NCI-H146 treated with DMSO at 0.1 percent for 48 hours (cell line): ENCODE measurements around the gene DPP9.
"Not testable (repeated sequence)": the region's sequence is repeated elsewhere in the genome, so short reads cannot be mapped to it uniquely, and the experiment has no call there.

Source experiments
- DNase-seq: peaks from one replicate; lab custom pipeline; 2025; ENCODE audit not compliant: unreplicated experiment; lab: John Stamatoyannopoulos, UW

DPP9 gene

DNA sequence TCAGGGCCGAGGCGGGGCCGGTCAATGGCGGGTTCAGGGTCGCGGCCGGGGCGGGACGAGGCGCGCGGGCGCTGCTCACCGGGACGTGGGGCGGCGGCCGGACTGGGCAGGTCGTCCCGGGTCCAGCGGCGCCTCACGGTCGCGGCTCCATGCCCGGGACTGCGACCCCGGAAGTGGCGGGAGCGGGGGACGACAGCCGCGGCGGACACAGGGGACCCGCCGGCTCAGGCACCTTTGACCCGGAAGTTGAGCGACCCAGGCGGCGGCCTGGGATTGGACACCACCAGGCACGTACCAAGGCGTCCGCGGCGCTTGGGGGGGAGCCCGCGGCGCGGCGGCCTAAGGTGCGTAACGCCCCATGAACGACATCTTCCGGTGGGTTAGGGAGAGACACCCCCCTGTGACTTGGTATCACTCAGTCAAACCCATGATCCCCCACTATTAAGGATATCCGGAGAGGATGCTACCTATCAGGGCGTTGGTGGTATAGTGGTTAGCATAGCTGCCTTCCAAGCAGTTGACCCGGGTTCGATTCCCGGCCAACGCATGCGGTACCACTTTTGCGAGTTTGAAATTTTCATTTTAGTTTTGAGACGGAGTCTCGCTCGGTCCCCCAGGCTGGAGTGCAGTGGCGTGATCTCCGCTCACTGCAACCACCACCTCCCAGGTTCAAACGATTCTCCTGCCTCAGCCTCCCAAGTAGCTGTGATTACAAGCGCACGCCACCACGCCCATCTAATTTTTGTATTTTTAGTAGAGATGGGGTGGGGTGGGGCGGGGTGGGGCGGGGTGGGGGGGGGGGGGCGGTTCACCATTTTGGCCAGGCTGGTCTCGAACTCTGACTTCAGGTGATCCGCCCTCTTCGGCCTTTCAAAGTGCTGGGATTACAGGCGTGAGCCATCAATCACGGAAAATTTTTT, at the start of gene DPP9:
Gene DPP9, minus strand, starts transcription at position 248 of the 920 bp plus-strand sequence. CDS start 3,936 bp downstream, outside the sequence.
- peak; percentile 90 for DNase-seq

- DNase-seq = no peak
These were observed 49.5 kb upstream of the DPP9 start for GRCh38 chr19:4773047-4773640.

GRCh38 chr19:4772566-4772965, 48.9 kb upstream of the DPP9 start:
- no peak for DNase-seq

DNA sequence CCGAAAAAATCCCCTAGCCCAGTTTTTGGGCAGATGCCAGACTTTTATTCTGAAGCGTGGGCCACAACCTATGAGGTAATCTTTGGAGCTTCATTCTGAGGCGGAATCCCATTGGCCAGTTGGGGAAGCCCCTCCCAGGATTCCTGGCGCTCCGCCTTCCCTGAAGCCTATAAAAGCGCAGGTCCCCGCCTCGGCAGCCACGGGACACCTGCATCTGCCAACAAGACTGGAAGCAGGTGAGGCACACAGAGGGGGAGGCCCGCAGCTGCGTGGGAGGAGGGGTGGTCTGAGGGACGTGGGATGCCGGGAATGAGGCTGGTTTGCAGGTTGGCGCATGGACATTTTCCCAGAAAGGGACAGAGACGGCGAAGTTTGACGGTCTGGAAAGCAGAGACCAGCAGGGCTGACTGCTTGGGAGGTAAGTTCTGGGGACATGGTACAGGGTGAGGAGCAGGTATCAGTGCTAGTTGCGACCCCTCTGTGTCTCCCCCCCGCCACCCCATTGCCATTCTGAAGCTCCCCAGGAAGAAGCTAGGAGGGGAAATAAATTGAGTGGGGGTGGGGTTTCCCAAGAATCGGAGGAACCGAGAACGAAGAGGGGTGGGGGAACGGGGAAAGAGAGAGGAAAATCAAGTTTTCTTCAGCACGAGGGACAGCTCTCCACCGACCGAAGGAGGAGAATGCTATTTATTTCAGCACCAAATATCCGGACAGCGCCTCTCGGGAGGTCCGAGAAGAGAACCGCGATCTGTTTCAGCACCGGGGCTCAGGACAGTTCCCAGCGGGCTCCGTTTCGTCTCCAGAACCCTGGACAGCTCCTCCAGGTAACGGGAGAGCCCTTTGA, 45.5 kb upstream of the DPP9 start:
- peak; percentile 78 for DNase-seq

- no peak for DNase-seq
These were observed 40.7 kb upstream of the DPP9 start for GRCh38 chr19:4764393-4764660.

DNA sequence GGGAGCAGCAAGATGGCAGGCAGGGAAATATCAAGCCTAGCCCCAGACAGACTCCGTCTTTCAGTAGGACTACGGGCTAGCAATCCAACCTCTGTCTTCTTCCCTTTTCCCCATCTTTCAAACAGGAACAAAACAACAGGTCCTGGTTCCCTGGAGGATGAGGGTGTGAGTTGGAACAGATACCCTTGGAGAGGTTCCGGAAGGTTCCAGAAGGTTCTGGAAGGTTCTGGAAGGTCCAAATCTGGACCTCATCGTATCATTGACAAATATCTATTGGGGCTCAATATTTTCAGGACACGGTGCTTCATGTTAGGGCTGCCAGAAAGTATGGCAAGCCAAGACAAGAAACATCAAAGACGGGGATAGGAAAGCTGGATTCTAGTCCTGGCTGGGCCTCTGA, 39.4 kb upstream of the DPP9 start:
- DNase-seq = no peak

- no peak for DNase-seq
These were observed 36.6 kb upstream of the DPP9 start for GRCh38 chr19:4760285-4760650.

- peak; percentile 74 for DNase-seq
These were observed 36.0 kb upstream of the DPP9 start for GRCh38 chr19:4759388-4760284.

GRCh38 chr19:4758659-4759058, 35.0 kb upstream of the DPP9 start:
- DNase-seq = no peak

DNA sequence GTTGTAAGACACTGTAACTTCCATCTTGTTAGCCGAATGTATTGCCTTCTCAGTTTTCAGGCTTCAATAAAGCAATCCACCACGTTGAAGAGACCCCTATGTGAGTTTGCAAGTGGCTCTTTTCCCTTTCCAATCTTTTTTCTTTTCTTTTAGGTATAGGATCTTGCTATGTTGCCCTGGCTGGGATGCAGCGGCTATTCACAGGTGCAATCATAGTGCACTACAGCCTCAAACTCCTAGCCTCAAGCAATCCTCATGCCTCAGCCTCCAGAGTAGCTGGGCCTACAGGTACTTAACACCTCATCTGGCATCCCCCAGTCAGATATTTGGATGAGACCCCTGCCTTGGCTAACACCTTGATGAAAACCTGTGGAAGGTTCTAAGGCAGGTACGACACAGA, 34.4 kb upstream of the DPP9 start:
- DNase-seq = no peak

DNA sequence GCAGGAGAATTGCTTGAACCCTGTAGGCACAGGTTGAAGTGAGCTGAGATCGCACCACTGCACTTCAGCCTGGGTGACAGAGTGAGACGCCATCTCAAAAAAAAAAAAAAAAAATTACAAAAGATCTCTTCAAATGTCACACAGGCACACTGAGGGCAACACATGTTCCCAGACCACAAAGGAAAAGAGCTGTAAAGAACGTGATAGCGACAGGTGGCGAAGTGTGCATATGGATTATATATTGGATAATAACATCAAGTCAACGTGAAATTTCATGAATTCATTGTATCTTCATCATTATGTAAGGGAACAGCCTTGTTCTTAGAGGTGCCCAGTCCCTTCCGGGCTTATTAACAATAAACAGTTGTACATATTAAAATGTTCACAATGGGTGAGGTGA, 31.8 kb upstream of the DPP9 start:
- no peak for DNase-seq

- no peak for DNase-seq
These were observed 30.6 kb upstream of the DPP9 start for GRCh38 chr19:4754248-4754647.

DNA sequence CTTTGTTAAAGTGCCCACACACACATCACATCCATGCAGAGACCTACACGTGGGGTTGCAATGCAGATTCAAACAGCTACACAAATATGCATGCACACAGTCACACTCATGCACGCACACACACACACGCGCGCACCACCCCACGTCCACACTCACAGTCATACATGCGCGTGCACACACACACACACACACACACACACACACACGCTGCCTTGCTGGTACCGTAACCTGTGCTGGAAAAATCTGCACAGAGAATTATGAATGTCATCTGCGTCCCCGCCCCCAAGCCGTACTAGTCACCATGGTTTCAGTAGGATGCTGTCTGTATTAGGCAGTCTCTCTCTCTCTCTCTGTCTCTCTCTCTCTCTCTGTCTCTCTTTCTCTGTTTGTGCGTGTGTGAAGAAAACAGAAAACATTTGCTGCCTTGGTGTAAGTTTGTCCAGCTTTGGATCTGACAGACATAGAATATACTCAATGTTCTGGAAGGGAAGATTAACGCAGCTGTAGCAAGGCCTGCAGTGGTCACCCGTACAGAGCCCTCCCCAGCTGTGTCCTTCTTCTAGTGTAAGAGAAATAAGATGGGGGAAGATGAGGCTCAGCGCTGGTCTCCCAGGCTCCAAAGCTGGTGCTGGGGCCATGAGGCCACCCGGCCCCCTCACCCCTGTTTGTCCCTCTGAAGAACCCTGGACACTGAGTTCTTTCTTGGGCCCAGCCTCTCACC, 26.4 kb upstream of the DPP9 start:
- no peak for DNase-seq

DNA sequence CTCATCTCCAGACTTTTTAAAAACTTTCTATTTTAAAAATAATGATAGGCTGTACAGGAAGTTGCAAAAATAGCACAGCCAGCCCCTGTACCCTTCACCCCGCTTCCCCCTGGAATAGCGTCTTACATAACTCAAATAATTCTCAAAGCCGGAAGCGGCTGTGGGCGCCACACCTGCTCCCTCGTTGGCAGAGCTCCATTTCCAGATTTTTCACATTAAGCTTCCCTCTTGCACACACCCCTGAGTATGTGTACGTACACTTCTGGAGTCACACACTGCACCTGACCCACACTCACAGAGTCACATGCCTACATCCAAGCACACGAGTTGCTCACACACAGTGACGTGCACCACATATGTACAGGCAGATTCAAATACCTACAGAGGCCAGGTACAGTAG, 24.9 kb upstream of the DPP9 start:
- no peak for DNase-seq

GRCh38 chr19:4748185-4748584, 24.5 kb upstream of the DPP9 start:
- DNase-seq = no peak

DNA sequence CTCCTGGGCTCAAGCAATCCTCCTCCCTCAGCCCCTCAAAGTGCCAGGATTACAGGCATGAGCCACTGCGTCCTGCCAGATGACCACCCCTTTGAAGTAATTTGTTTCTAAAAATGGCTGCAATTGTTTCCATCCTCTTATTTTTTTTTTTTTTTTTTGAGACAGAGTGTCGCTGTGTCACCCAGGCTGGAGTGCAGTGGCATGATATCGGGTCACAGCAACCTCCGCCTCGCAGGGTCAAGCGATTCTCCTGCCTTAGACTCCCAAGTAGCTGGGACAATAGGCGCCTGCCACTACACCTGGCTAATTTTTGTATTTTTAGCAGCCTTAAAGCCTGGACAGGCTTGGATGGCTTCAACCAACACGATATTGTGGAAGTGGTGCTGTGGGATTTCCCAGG, 22.3 kb upstream of the DPP9 start:
- DNase-seq = no peak

- not testable (repeated sequence) for DNase-seq
These were observed 21.5 kb upstream of the DPP9 start for GRCh38 chr19:4745175-4745574.

DNA sequence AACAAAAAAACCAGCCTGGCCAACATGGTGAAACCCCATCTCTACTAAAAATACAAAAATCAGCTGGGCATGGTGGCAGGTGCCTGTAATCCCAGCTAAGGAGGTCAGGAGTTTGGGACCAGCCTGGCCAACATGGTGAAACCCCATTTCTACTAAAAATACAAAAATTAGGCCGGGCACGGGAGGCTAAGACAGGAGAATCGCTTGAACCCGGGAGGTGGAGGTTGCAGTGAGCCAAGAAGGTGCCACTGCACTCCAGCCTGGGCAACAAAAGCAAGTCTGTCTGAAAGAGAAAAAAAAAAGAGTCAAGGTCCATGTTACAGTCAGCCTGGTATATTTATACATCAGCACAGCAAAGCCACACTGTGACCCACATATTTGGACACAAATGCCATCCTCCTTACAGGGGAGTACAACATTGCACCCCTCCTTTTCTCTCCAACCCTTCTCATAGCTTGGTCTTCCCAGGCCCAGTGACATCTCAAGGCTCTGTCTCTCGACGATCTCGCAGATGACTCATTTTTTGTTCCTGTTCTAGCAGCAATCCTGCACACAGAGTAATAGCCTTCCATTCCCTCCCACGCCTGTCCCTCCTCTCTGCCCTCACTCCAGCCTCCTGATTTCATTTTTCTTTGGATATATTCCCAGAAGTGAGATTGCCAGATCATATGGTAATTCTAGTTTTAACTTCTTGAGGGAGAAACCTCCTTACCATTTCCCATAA, 21.0 kb upstream of the DPP9 start:
- DNase-seq = no peak
